HepG2 (cell line): ENCODE results near the gene APOA1. TPM values are rescaled to one million over a fixed set of nuclear protein-coding genes. Genes with fewer than 3 reads are reported as not detected.
A peak's percentile ranks its signal among the peaks of the same experiment; 100 is the strongest.

ENCODE experiments used
- MAZ ChIP-seq, 2 experiments: sonication (generic) in 1 of 2; formaldehyde crosslinking in 1 of 2; IDR thresholded peaks; 2 replicates each; pipeline versions ENCODE4 v1.5.0 to v1.6.1; 2012 to 2020; ENCODE audit warnings: low read depth in 2 of 2, mild to moderate bottlenecking in 2 of 2, borderline replicate concordance in 1 of 2, improper control_type of control experiment in 1 of 2, low read length in 1 of 2, missing genetic modification reagents in 1 of 2, moderate library complexity in 1 of 2
- MZF1 ChIP-seq: sonication (generic); formaldehyde crosslinking; IDR thresholded peaks from 2 replicates; pipeline ENCODE4 v1.8.1; 2023; ENCODE audit warnings: mild to moderate bottlenecking, missing genetic modification reagents, borderline replicate concordance
- NFE2L1 ChIP-seq: sonication (generic); formaldehyde crosslinking; IDR thresholded peaks from 2 replicates; pipeline ENCODE4 v1.4.0; 2020; ENCODE audit warnings: missing genetic modification reagents, mild to moderate bottlenecking, borderline replicate concordance
- NR2C2 ChIP-seq: sonication (generic); formaldehyde crosslinking; IDR thresholded peaks from 2 replicates; pipeline ENCODE4 v1.4.0; 2020; ENCODE audit warnings: missing genetic modification reagents, mild to moderate bottlenecking, moderate library complexity, borderline replicate concordance
- NR2F2 ChIP-seq: IDR thresholded peaks from 2 replicates; pipeline ENCODE4 v1.6.1; 2012; ENCODE audit warnings: low read depth, inconsistent platforms, borderline replicate concordance
- POLR2AphosphoS5 ChIP-seq: IDR thresholded peaks from 2 replicates; pipeline ENCODE4 v1.6.1; 2012; ENCODE audit warnings: low read depth, low read length
- ZMAT3 ChIP-seq: sonication (generic); formaldehyde crosslinking; conservative IDR thresholded peaks from 2 replicates; pipeline ENCODE4 v1.7.0; 2021; ENCODE audit warnings: missing genetic modification reagents
- ZNF205 ChIP-seq: IDR thresholded peaks from 2 replicates; pipeline ENCODE4 v1.6.1; 2018; ENCODE audit warnings: missing biosample characterization, missing genetic modification reagents
- ZNF232 ChIP-seq: sonication (generic); formaldehyde crosslinking; IDR thresholded peaks from 2 replicates; pipeline ENCODE4 v1.4.0; 2020; ENCODE audit warnings: missing genetic modification reagents, borderline replicate concordance
- ZNF34 ChIP-seq: sonication (generic); formaldehyde crosslinking; IDR thresholded peaks from 2 replicates; pipeline ENCODE4 v1.4.0; 2020; ENCODE audit warnings: mild to moderate bottlenecking, missing genetic modification reagents, borderline replicate concordance
- ZNF614 ChIP-seq: IDR thresholded peaks from 2 replicates; pipeline ENCODE4 v1.6.1; 2018; ENCODE audit warnings: missing biosample characterization, missing genetic modification reagents, inconsistent platforms, borderline replicate concordance
- polyA plus RNA-seq, 8 experiments: library from polyadenylated mRNA; depleted of rRNA in 3 of 8; stranded (reverse) in 7 of 8; unstranded in 1 of 8; fragments of >200 nt; fragmentation: Illumina TruSeq in 4 of 8; extraction: Trizol in 4 of 8; gene quantifications; 2 replicates each; pipeline versions ENCODE4 v1.2.1 to v1.2.3, GENCODE V29; 2011 to 2016; ENCODE audit warnings: low read depth in 4 of 8, missing spikeins in 1 of 8, mixed read lengths in 1 of 8; ENCODE audit not compliant: insufficient read depth in 1 of 8
- total RNA-seq, 5 experiments: library from RNA; depleted of rRNA; stranded (reverse); fragments of >200 nt; fragmentation: Illumina TruSeq; extraction: Trizol; gene quantifications; 2 replicates each; pipeline ENCODE4 v1.2.3, GENCODE V29; 2016; ENCODE audit warnings: low read depth in 1 of 5
- TF ChIP-seq, protein P1 (sequence below): sonication (generic); formaldehyde crosslinking; IDR thresholded peaks from 2 replicates; pipeline ENCODE4 v1.4.0; 2020; ENCODE audit warnings: mild to moderate bottlenecking, missing genetic modification reagents
- TF ChIP-seq, protein P2 (sequence below): sonication (generic); formaldehyde crosslinking; IDR thresholded peaks from 2 replicates; pipeline ENCODE4 v1.4.0; 2020; ENCODE audit warnings: missing genetic modification reagents
- TF ChIP-seq, protein P3 (sequence below): sonication (generic); formaldehyde crosslinking; IDR thresholded peaks from 2 replicates; pipeline ENCODE4 v1.8.0; 2022; ENCODE audit warnings: mild to moderate bottlenecking, missing genetic modification reagents, moderate library complexity
- TF ChIP-seq, protein P4 (sequence below): sonication (generic); formaldehyde crosslinking; IDR thresholded peaks from 2 replicates; pipeline ENCODE4 v1.4.0; 2020; ENCODE audit warnings: missing genetic modification reagents, low read depth, mild to moderate bottlenecking, borderline replicate concordance

APOA1 gene
- total and polyA plus RNA-seq, 2 of the 13 experiments (the other 11 are each of a cell fraction or from before 2014, with no cell fraction given), result 1,973 to 5,485 TPM

DNA sequence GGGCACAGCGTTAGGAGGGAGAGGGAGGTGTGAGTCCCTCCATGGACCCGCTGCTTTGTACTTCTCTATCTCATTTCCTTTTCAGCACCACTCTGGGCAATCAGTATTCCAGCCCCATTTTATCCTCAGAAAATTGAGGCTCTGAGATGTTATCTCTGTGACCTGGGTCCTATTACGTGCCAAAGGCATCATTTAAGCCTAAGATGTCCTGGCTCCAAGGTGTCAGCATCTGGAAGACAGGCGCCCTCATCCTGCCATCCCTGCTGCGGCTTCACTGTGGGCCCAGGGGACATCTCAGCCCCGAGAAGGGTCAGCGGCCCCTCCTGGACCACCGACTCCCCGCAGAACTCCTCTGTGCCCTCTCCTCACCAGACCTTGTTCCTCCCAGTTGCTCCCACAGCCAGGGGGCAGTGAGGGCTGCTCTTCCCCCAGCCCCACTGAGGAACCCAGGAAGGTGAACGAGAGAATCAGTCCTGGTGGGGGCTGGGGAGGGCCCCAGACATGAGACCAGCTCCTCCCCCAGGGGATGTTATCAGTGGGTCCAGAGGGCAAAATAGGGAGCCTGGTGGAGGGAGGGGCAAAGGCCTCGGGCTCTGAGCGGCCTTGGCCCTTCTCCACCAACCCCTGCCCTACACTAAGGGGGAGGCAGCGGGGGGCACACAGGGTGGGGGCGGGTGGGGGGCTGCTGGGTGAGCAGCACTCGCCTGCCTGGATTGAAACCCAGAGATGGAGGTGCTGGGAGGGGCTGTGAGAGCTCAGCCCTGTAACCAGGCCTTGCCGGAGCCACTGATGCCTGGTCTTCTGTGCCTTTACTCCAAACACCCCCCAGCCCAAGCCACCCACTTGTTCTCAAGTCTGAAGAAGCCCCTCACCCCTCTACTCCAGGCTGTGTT is 8.5 kb downstream of the APOA1 start (continued):
- TF ChIP-seq, protein P1, sequence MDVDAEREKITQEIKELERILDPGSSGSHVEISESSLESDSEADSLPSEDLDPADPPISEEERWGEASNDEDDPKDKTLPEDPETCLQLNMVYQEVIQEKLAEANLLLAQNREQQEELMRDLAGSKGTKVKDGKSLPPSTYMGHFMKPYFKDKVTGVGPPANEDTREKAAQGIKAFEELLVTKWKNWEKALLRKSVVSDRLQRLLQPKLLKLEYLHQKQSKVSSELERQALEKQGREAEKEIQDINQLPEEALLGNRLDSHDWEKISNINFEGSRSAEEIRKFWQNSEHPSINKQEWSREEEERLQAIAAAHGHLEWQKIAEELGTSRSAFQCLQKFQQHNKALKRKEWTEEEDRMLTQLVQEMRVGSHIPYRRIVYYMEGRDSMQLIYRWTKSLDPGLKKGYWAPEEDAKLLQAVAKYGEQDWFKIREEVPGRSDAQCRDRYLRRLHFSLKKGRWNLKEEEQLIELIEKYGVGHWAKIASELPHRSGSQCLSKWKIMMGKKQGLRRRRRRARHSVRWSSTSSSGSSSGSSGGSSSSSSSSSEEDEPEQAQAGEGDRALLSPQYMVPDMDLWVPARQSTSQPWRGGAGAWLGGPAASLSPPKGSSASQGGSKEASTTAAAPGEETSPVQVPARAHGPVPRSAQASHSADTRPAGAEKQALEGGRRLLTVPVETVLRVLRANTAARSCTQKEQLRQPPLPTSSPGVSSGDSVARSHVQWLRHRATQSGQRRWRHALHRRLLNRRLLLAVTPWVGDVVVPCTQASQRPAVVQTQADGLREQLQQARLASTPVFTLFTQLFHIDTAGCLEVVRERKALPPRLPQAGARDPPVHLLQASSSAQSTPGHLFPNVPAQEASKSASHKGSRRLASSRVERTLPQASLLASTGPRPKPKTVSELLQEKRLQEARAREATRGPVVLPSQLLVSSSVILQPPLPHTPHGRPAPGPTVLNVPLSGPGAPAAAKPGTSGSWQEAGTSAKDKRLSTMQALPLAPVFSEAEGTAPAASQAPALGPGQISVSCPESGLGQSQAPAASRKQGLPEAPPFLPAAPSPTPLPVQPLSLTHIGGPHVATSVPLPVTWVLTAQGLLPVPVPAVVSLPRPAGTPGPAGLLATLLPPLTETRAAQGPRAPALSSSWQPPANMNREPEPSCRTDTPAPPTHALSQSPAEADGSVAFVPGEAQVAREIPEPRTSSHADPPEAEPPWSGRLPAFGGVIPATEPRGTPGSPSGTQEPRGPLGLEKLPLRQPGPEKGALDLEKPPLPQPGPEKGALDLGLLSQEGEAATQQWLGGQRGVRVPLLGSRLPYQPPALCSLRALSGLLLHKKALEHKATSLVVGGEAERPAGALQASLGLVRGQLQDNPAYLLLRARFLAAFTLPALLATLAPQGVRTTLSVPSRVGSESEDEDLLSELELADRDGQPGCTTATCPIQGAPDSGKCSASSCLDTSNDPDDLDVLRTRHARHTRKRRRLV, result no peak
- peak; percentile 37 for TF ChIP-seq NR2C2 (CRISPR knock-in tag)
- no peak for TF ChIP-seq MZF1 (CRISPR knock-in tag)
- TF ChIP-seq ZNF614, result no peak; the same call in 1 of the 2 replicates
- peak; percentile 83; the same call in 1 of the 2 replicates for TF ChIP-seq ZMAT3 (CRISPR knock-in tag)
- no peak for TF ChIP-seq ZNF34 (CRISPR knock-in tag)
- TF ChIP-seq, protein P2, sequence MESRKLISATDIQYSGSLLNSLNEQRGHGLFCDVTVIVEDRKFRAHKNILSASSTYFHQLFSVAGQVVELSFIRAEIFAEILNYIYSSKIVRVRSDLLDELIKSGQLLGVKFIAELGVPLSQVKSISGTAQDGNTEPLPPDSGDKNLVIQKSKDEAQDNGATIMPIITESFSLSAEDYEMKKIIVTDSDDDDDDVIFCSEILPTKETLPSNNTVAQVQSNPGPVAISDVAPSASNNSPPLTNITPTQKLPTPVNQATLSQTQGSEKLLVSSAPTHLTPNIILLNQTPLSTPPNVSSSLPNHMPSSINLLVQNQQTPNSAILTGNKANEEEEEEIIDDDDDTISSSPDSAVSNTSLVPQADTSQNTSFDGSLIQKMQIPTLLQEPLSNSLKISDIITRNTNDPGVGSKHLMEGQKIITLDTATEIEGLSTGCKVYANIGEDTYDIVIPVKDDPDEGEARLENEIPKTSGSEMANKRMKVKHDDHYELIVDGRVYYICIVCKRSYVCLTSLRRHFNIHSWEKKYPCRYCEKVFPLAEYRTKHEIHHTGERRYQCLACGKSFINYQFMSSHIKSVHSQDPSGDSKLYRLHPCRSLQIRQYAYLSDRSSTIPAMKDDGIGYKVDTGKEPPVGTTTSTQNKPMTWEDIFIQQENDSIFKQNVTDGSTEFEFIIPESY (CRISPR knock-in tag), result peak; percentile 41; the same call in 1 of the 2 replicates
- TF ChIP-seq NFE2L1 (CRISPR knock-in tag), result no peak
- peak; percentile 83; the same call in 1 of the 2 replicates for TF ChIP-seq ZNF205 (CRISPR knock-in tag)
- peak; percentile 82 for TF ChIP-seq POLR2AphosphoS5
- TF ChIP-seq ZNF232 (CRISPR knock-in tag), result peak; percentile 71; the same call in 1 of the 2 replicates
- TF ChIP-seq, protein P3, sequence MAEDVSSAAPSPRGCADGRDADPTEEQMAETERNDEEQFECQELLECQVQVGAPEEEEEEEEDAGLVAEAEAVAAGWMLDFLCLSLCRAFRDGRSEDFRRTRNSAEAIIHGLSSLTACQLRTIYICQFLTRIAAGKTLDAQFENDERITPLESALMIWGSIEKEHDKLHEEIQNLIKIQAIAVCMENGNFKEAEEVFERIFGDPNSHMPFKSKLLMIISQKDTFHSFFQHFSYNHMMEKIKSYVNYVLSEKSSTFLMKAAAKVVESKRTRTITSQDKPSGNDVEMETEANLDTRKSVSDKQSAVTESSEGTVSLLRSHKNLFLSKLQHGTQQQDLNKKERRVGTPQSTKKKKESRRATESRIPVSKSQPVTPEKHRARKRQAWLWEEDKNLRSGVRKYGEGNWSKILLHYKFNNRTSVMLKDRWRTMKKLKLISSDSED (CRISPR knock-in tag), result no peak
- TF ChIP-seq, protein P4, sequence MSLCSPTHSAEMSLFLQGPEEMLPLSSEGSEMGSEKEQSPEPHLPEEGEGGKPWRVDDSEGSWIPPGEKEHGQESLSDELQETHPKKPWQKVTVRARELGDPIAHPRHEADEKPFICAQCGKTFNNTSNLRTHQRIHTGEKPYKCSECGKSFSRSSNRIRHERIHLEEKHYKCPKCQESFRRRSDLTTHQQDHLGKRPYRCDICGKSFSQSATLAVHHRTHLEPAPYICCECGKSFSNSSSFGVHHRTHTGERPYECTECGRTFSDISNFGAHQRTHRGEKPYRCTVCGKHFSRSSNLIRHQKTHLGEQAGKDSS (CRISPR knock-in tag), result peak; percentile 65
- peak; percentile 75; the same call in 1 of the 2 replicates for TF ChIP-seq MAZ (IDR thresholded peaks at IDR 0.05; ENCODE audit: borderline replicate concordance, low read depth, low read length)
- peak; percentile 61; the same call in 1 of the 2 replicates for TF ChIP-seq MAZ (CRISPR knock-in tag; IDR thresholded peaks at IDR 0.05; ENCODE audit: low read depth)
- TF ChIP-seq NR2F2, result no peak
